Cardiac fibroblast (primary cell): ENCODE results near the gene YAE1.

Experiments
- DNase-seq, 2 donors: peaks; one replicate each; pipeline versions ENCODE4 v3.0.0 to v3.0.0-alpha.2; 2010; ENCODE audit warnings: low read depth in 2 of 2
- H3K4me3 ChIP-seq, 2 donors: replicated peaks in 1 of 2; 1 replicate in 1 of 2; 2 replicates in 1 of 2; pipeline ENCODE4 v1.5.1; 2011; ENCODE audit warnings: low read depth in 2 of 2, low read length in 2 of 2, mild to moderate bottlenecking in 2 of 2, moderate library complexity in 1 of 2
- TF ChIP-seq, protein P1 (sequence below): IDR thresholded peaks from one replicate; pipeline ENCODE4 v1.5.1; 2011; ENCODE audit warnings: low read depth, mild to moderate bottlenecking, low read length, inconsistent platforms

Gene YAE1

DNA sequence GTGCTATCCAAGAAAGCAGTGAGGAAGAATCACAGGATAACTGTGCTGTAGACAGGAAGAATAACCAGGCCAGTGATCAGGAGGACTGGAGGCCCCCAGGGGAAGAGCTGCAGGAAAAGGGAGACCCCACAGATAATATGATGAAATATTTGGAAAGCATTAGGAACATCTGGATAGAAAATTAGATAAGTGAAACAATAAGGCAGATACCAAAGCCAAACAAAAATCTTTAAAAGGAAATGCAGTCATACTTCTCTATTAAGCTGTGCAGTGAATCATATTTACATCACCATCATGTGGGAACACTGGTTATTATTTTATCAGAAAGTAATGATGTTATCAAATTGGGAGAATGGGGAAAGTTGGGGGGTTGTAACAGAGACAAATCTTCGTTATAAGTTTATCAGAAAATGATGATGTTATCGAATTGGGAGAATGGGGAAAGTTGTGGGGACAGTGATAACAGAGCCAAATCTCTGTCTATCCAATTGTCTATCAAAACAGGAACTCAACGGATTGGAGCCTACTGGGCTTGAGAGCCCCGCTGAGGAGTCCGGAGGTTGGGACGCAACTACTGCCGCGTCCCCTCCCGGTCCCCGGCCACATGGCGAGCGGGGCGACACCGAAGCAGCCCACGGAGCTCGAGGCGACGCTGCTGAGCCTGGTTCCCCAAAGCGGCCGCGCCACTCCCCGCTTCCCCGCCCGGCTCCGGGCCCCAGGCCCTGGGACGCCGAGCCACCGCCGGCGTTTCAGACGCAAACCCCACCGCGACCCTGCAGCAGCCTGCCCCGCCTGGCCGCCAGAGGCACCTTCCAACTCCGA, 43.1 kb downstream of the YAE1 start:
- TF ChIP-seq, protein P1, sequence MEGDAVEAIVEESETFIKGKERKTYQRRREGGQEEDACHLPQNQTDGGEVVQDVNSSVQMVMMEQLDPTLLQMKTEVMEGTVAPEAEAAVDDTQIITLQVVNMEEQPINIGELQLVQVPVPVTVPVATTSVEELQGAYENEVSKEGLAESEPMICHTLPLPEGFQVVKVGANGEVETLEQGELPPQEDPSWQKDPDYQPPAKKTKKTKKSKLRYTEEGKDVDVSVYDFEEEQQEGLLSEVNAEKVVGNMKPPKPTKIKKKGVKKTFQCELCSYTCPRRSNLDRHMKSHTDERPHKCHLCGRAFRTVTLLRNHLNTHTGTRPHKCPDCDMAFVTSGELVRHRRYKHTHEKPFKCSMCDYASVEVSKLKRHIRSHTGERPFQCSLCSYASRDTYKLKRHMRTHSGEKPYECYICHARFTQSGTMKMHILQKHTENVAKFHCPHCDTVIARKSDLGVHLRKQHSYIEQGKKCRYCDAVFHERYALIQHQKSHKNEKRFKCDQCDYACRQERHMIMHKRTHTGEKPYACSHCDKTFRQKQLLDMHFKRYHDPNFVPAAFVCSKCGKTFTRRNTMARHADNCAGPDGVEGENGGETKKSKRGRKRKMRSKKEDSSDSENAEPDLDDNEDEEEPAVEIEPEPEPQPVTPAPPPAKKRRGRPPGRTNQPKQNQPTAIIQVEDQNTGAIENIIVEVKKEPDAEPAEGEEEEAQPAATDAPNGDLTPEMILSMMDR, result no peak
- DNase-seq, result peak; percentile 69 to 89
- H3K4me3 ChIP-seq, result peak overlapping the region in 1 of 2 donors; percentile 24

DNA sequence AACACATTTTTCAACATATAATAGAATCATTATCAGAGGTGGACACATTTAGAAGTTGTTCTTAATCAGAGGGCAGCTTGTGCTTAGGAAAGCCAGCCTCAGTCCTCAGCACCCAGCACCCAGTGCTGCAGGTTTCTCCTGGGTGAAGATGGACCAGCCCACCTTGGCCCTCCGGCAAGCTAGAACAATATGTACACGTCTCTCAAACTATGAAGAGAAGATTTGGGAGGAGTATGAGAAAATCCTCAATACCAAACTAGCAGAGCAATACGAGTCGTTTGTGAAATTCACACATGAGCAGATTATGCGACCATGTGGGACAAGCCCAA, 43.7 kb downstream of the YAE1 start:
- TF ChIP-seq, protein P1, result no peak
- DNase-seq, result no peak
- H3K4me3 ChIP-seq, result peak overlapping the region in 1 of 2 donors; percentile 24

DNA sequence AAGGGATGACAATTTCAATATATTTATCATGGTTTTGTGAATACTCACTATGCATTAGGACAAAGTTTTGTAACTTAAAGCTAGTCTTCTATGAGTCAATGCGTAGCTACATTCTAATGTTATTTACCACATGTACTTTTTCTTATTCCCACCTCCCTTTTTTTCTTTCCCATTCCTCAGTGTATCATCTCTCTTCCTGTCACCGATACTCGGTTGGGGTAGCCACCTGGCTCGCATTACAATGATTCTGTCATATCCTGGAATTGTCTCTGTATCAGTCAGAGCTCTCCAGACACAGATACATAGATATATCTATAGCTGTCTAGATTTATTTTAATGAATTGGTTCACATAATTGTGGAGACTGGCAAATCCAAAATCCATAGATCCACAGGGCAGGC, 47.4 kb downstream of the YAE1 start:
- TF ChIP-seq, protein P1, result no peak
- peak in 1 of 2 donors; percentile 88 for DNase-seq
- H3K4me3 ChIP-seq, result no peak overlapping the region

DNA sequence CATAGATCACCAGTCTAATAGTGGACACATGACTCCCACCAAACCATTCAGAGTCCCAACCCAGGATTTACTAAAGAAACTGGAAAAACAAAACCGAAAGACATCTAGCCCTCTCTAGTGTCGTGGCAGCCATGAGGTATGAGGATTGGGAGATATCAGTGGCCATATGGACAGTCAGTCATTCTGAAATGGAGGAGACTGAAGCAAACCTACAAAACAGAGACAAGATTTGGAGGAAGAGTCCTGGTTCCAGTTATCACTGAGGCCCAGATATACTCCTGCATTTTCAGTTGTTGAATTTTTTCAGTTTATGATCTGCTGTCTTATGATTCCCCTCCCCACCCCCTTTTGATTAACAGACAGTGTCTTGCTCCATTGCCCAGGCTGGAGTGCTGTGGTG, 48.1 kb downstream of the YAE1 start:
- TF ChIP-seq, protein P1, result no peak
- no peak overlapping the region for H3K4me3 ChIP-seq
- peak in 1 of 2 donors; percentile 43 for DNase-seq

DNA sequence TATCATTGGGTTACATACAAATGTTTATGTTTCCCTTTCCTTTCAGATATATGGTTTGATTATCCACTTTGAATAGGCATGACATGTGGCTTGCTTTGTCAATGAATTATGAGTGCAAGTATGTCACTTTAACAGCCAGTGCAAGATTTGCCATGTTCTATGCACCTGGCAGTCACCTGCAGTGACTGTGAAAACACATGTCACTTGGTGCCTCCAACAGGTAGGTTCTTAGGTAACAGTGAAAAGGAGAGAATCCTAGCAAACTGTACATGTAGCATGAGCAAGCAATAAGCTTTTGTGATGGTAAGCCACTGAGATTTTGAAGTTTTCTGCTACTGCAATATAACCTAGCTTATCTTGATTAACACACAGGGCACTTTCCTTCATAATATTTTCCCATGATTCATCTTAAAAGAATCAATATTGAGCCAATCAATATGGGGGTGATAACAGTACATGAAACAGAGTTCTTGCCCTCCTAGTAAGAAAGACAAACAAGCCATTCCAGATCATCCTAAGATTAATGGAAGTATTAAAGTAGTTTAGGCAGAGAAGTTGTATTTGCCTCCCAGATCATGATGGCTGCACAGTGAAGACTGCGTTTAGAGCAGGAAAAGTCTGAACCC, 49.3 kb downstream of the YAE1 start:
- no peak overlapping the region for H3K4me3 ChIP-seq
- TF ChIP-seq, protein P1, result no peak
- no peak for DNase-seq

DNA sequence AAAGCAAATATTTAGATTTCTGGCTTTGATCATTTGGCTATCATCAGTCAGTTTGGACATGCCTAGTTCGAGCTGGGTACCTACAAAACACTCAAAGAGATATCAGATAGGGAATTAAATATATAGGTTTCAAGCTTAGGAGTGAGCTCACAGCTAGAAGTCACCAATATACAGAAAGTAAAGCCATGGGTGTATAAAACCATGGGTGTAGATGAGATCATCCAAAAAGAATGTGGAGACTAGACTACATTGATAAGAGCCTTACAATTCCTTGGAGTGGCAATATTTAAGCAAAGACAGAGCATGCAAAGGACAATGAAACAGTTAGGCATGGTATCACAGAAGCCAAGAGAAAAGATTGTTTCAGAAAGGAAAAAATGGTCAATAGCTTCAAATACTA, 49.9 kb downstream of the YAE1 start:
- DNase-seq, result peak; percentile 47 to 61
- TF ChIP-seq, protein P1, result no peak
- H3K4me3 ChIP-seq, result no peak overlapping the region

DNA sequence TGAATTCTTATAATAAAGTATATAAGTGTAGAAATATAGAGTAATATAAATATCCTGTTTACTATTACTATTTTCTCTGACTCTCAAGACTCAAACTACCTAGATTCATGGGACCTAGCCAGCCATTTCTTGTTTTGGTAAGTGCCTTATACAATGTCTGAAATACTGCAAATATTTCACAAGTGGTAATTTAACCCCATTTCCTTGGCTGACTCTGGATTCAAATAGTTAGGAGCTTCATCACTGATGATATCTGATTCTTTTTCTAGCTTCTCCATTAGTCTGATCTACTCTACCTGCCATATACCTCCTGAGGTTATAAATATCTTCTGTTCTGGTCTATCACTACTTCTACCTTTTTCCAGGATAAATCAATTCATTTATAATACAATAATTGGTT, 50.8 kb downstream of the YAE1 start:
- peak; percentile 51 to 80 for DNase-seq
- H3K4me3 ChIP-seq, result no peak overlapping the region
- TF ChIP-seq, protein P1, result no peak
